ENCODE measurements around the gene XYLT2.

GRCh38 chr17:50392621-50393020, 46.7 kb downstream of the XYLT2 start:
- TF ChIP-seq, protein P1, sequence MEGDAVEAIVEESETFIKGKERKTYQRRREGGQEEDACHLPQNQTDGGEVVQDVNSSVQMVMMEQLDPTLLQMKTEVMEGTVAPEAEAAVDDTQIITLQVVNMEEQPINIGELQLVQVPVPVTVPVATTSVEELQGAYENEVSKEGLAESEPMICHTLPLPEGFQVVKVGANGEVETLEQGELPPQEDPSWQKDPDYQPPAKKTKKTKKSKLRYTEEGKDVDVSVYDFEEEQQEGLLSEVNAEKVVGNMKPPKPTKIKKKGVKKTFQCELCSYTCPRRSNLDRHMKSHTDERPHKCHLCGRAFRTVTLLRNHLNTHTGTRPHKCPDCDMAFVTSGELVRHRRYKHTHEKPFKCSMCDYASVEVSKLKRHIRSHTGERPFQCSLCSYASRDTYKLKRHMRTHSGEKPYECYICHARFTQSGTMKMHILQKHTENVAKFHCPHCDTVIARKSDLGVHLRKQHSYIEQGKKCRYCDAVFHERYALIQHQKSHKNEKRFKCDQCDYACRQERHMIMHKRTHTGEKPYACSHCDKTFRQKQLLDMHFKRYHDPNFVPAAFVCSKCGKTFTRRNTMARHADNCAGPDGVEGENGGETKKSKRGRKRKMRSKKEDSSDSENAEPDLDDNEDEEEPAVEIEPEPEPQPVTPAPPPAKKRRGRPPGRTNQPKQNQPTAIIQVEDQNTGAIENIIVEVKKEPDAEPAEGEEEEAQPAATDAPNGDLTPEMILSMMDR (IDR thresholded peaks at IDR 0.05) = no peak
- TF ChIP-seq POLR2A (IDR thresholded peaks at IDR 0.05) = no peak

Measured in stomach (tissue), 4 donors.